IMR-90 (cell line): ENCODE data around the gene RNF125. TPM values are rescaled to one million over a fixed set of nuclear protein-coding genes. Genes with fewer than 3 reads are reported as not detected.

Source experiments
- ATAC-seq: fragments of 200-7000 bp; cut with Tn5 transposase; 2 replicates; pipeline ENCODE4 v1.9.1; 2020; ENCODE audit warnings: low read depth, mild to moderate bottlenecking, moderate library complexity
- BruUV-seq: library from RNA; stranded (reverse); fragments of 400-500 nt; replicated peaks from 2 replicates; lab custom pipeline; 2021; lab: Mats Ljungman, UMichigan
- CTCF ChIA-PET: fragments of 300-600 bp; formaldehyde crosslinking; extraction: SDS; loops from one replicate; lab custom pipeline; 2021; ENCODE audit warnings: antibody characterized with exemption; lab: Yijun Ruan, JAX
- POLR2A ChIA-PET: fragments of 300-600 bp; sonication (Branson Sonifier 250); formaldehyde crosslinking; loops from one replicate; lab custom pipeline; 2022; ENCODE audit warnings: antibody characterized with exemption; ENCODE audit not compliant: unreplicated experiment; lab: Charles Lee
- DNase-seq: peaks from one replicate; pipeline ENCODE4 v3.0.0; 2013
- H2AFZ ChIP-seq: replicated peaks from 2 replicates; pipeline ENCODE3; 2013; ENCODE audit warnings: low read length, mild to moderate bottlenecking; ENCODE audit not compliant: poor library complexity
- H2AK5ac ChIP-seq: 2 replicates; pipeline ENCODE4 v1.6.1; 2013; ENCODE audit warnings: low read depth, low read length, inconsistent platforms
- H2AK9ac ChIP-seq: replicated peaks from 2 replicates; pipeline ENCODE3; 2013; ENCODE audit warnings: mild to moderate bottlenecking, low read depth, low read length, moderate library complexity; ENCODE audit not compliant: poor library complexity
- H2BK120ac ChIP-seq: 2 replicates; pipeline ENCODE4 v1.6.1; 2013; ENCODE audit warnings: low read depth, low read length, inconsistent platforms
- H2BK15ac ChIP-seq: 3 replicates; pipeline ENCODE4 v1.6.1; 2013; ENCODE audit warnings: low read depth, low read length, inconsistent platforms
- H2BK20ac ChIP-seq: 2 replicates; pipeline ENCODE4 v1.6.1; 2013; ENCODE audit warnings: low read depth, mild to moderate bottlenecking, inconsistent platforms, low read length, moderate library complexity
- H2BK5ac ChIP-seq: 2 replicates; pipeline ENCODE4 v1.6.1; 2013; ENCODE audit warnings: mild to moderate bottlenecking, low read depth, low read length, inconsistent platforms; ENCODE audit not compliant: poor library complexity, severe bottlenecking
- H3K14ac ChIP-seq: replicated peaks from 2 replicates; pipeline ENCODE4 v1.6.1; 2013; ENCODE audit warnings: low read depth, low read length, inconsistent platforms
- H3K18ac ChIP-seq: 2 replicates; pipeline ENCODE4 v1.6.1; 2013; ENCODE audit warnings: low read depth, low read length, control low read depth
- H3K23ac ChIP-seq: 2 replicates; pipeline ENCODE4 v1.6.1; 2013; ENCODE audit warnings: low read depth, low read length, inconsistent platforms
- H3K27ac ChIP-seq: 2 replicates; pipeline ENCODE4 v1.5.1; 2013; ENCODE audit warnings: mild to moderate bottlenecking, control low read depth, low read length; ENCODE audit not compliant: insufficient read depth
- H3K27me3 ChIP-seq: 2 replicates; pipeline ENCODE4 v1.6.1; 2013; ENCODE audit warnings: low read length; ENCODE audit not compliant: control insufficient read depth, insufficient read depth
- H3K36me3 ChIP-seq: 2 replicates; pipeline ENCODE4 v1.6.1; 2013; ENCODE audit warnings: low read length, mixed read lengths; ENCODE audit not compliant: control insufficient read depth, insufficient read depth
- H3K4ac ChIP-seq: 2 replicates; pipeline ENCODE4 v1.6.1; 2013; ENCODE audit warnings: low read depth, low read length, inconsistent platforms
- H3K4me1 ChIP-seq: 2 replicates; pipeline ENCODE4 v1.6.1; 2013; ENCODE audit warnings: low read length, mixed read lengths; ENCODE audit not compliant: control insufficient read depth, insufficient read depth
- H3K4me2 ChIP-seq: 2 replicates; pipeline ENCODE4 v1.6.1; 2013; ENCODE audit warnings: low read depth, mild to moderate bottlenecking, control low read depth, low read length, moderate library complexity
- H3K4me3 ChIP-seq: 2 replicates; pipeline ENCODE4 v1.5.1; 2013; ENCODE audit warnings: low read depth, mild to moderate bottlenecking, control low read depth, low read length, moderate library complexity; ENCODE audit not compliant: insufficient read depth
- H3K56ac ChIP-seq: 2 replicates; pipeline ENCODE4 v1.6.1; 2013; ENCODE audit warnings: low read length, inconsistent platforms; ENCODE audit not compliant: insufficient read depth; ENCODE audit errors: extremely low read depth
- H3K79me1 ChIP-seq, 2 experiments: 2 replicates each; pipeline ENCODE4 v1.6.1; 2013; ENCODE audit warnings: low read length in 2 of 2, inconsistent platforms in 1 of 2, low read depth in 1 of 2
- H3K9ac ChIP-seq: 2 replicates; pipeline ENCODE4 v1.6.1; 2013; ENCODE audit warnings: low read depth, low read length, control low read depth
- H3K9me1 ChIP-seq: 2 replicates; pipeline ENCODE4 v1.6.1; 2013; ENCODE audit warnings: low read length, inconsistent platforms; ENCODE audit not compliant: insufficient read depth
- H3K9me3 ChIP-seq: 2 replicates; pipeline ENCODE4 v1.6.1; 2013; ENCODE audit warnings: low read length; ENCODE audit not compliant: control insufficient read depth, insufficient read depth
- H4K20me1 ChIP-seq: 2 replicates; pipeline ENCODE4 v1.6.1; 2013; ENCODE audit warnings: low read length, inconsistent platforms; ENCODE audit not compliant: insufficient read depth
- H4K5ac ChIP-seq: 2 replicates; pipeline ENCODE4 v1.6.1; 2013; ENCODE audit warnings: mild to moderate bottlenecking, low read depth, low read length, control low read depth
- H4K8ac ChIP-seq, 2 experiments: 2 replicates each; pipeline ENCODE4 v1.6.1; 2013; ENCODE audit warnings: low read depth in 2 of 2, low read length in 2 of 2, control low read depth in 1 of 2, inconsistent platforms in 1 of 2
- H4K91ac ChIP-seq: 2 replicates; pipeline ENCODE4 v1.6.1; 2013; ENCODE audit warnings: low read depth, low read length, inconsistent platforms; ENCODE audit not compliant: insufficient read depth
- CHD1 ChIP-seq: IDR thresholded peaks from 2 replicates; pipeline ENCODE4 v1.6.1; 2012; ENCODE audit warnings: low read depth, low read length, improper control_type of control experiment
- MAFK ChIP-seq: IDR thresholded peaks from 2 replicates; pipeline ENCODE4 v1.6.1; 2012; ENCODE audit warnings: low read depth, low read length, improper control_type of control experiment
- WGBS, 2 experiments: methylation state at CpG; one replicate each; pipeline versions ENCODE4 v1.1.5 to v1.1.7; 2013; ENCODE audit warnings: missing lambda C conversion rate in 2 of 2; ENCODE audit not compliant: insufficient read length in 1 of 2; ENCODE audit errors: extremely low coverage in 2 of 2; 5-methylcytosine and 5-hydroxymethylcytosine counted together
- dilution Hi-C: fragments of 300-500 bp; cut with HindIII; formaldehyde crosslinking; loops from one replicate; pipeline ENCODE4 v1.14.3; 2018; ENCODE audit warnings: low sequenced_read_pairs; ENCODE audit not compliant: unreplicated experiment
- in situ Hi-C: fragments of 300-500 bp; cut with MboI; formaldehyde crosslinking; loops from 3 replicates; pipeline ENCODE4 v1.14.3; 2019; ENCODE audit warnings: low sequenced_read_pairs, inconsistent platforms, mixed read lengths
- intact Hi-C: fragments of 100-400 bp; cut with micrococcal nuclease; formaldehyde crosslinking; loops from 2 replicates; pipeline ENCODE4 v1.10.0; 2022
- polyA plus RNA-seq, 3 experiments: library from polyadenylated mRNA; depleted of rRNA; stranded (reverse); fragments of >200 nt; gene quantifications; 2 replicates each; pipeline ENCODE4 v1.2.3, GENCODE V29; 2012; ENCODE audit warnings: low replicate concordance in 1 of 3
- total RNA-seq: library from RNA; depleted of rRNA; stranded (reverse); fragments of >200 nt; gene quantifications from 2 replicates; pipeline ENCODE4 v1.2.3, GENCODE V29; 2012

The RNF125 gene
- total and polyA plus RNA-seq, 2 of the 4 experiments (the other 2 are of a cell fraction) = under 0.01 to 0.10 TPM

- Histone ChIP-seq H3K27me3 (no peaks in the 10 kb centered on the region), H3K27ac (no peak overlapping the region), H3K4me2 (no peak overlapping the region), H4K8ac (no peak overlapping the region), H3K18ac (no peak overlapping the region), H2BK120ac (no peak overlapping the region), H2BK15ac (no peak overlapping the region), H3K14ac (no peak overlapping the region), H3K56ac (no peak overlapping the region), H2AFZ (no peak overlapping the region), H2AK9ac (no peak overlapping the region), H3K36me3 (no peaks in the 10 kb centered on the region), H4K5ac (no peak overlapping the region), H3K4ac (no peak overlapping the region), H4K20me1 (no peaks in the 10 kb centered on the region), H4K91ac (no peak overlapping the region), H3K4me3 (no peak overlapping the region), H3K9me1 (no peaks in the 10 kb centered on the region), H3K9ac (no peak overlapping the region), H2AK5ac (no peak overlapping the region), H2BK20ac (no peak overlapping the region), H2BK5ac (no peak overlapping the region), H3K23ac (no peak overlapping the region), H3K9me3 (peaks cover 9% of the 10 kb centered on the region), H3K4me1 (no peaks in the 10 kb centered on the region), H3K79me1 (no peaks in the 10 kb centered on the region)
- TF ChIP-seq CHD1 = no peak
- TF ChIP-seq MAFK = no peak
- intact Hi-C loops = loop anchor here (5.0 kb wide), 1 partner anchor 154 kb away; no protein-coding TSS in a partner anchor
- BruUV-seq = no TSS peak
- whole genome bisulfite sequencing, 2 experiments = no CpG with 5 or more reads among the region's 3 CpGs
- dilution Hi-C loops = no loop called here
- no peak for ATAC-seq
- DNase-seq = no peak
- in situ Hi-C loops = loop anchor here (10.0 kb wide), 1 partner anchor 241 kb away; no protein-coding TSS in a partner anchor
- ChIA-PET CTCF (interaction anchor here (1.5 kb wide), 1 partner anchor 228 kb away, joined by 5 read pairs; no protein-coding TSS in a partner anchor), POLR2A (no interaction called here)
Observed at GRCh38 chr18:31976242-31976641, 42.4 kb upstream of the RNF125 start.
